ENCODE measurements around the gene CDH4. TPM values are rescaled to one million over a fixed set of nuclear protein-coding genes. Genes with fewer than 3 reads are reported as not detected.

Gene CDH4
- total RNA-seq, 3 donors from 2014 or later (not counting 1 experiment from before 2014, with no cell fraction given) = 0.18 TPM; not detected in 2

- no peak for TF ChIP-seq CTCF (IDR thresholded peaks at IDR 0.05)
- ATAC-seq (no peak), DNase-seq (no peak)
- H3K9me3 ChIP-seq (ENCODE audit: control insufficient read depth, insufficient read depth, low read length) = peaks cover 6% of the 10 kb centered on the region
- H3K27ac ChIP-seq (ENCODE audit: low read length) = no peak overlapping the region
- no peaks in the 10 kb centered on the region for H3K4me1 ChIP-seq (ENCODE audit: control insufficient read depth, insufficient read depth, low read length)
- H3K4me3 ChIP-seq (ENCODE audit: low read length) = no peak overlapping the region
- no peaks in the 10 kb centered on the region for H3K4me1 Mint-ChIP-seq
- H3K4me3 Mint-ChIP-seq = no peak overlapping the region
- intact Hi-C loops (cut with micrococcal nuclease) = no loop called here
- no peak overlapping the region for H3K27ac Mint-ChIP-seq
- no peaks in the 10 kb centered on the region for H3K27me3 Mint-ChIP-seq (ENCODE audit: low read depth in 2 of 2)
- no peaks in the 10 kb centered on the region for H3K36me3 ChIP-seq (ENCODE audit: control insufficient read depth, insufficient read depth, low read length)
- 79% methylated on average over 3 of the region's 5 CpGs for WGBS (ENCODE audit: insufficient coverage)
- no peaks in the 10 kb centered on the region for H3K27me3 ChIP-seq (ENCODE audit: control insufficient read depth, insufficient read depth, low read length)
- no peaks in the 10 kb centered on the region for H3K36me3 Mint-ChIP-seq
- H3K9me3 Mint-ChIP-seq = peaks cover 0 to 3% of the 10 kb centered on the region in 2 donors
These were observed 430.3 kb downstream of the CDH4 start for GRCh38 chr20:61682114-61682995.

GRCh38 chr20:61682996-61683681, 431.1 kb downstream of the CDH4 start:
- Histone ChIP-seq H3K36me3 (ENCODE audit: control insufficient read depth, insufficient read depth, low read length) (no peaks in the 10 kb centered on the region), H3K4me1 (ENCODE audit: control insufficient read depth, insufficient read depth, low read length) (no peaks in the 10 kb centered on the region), H3K4me3 (ENCODE audit: low read length) (no peak overlapping the region), H3K9me3 (ENCODE audit: control insufficient read depth, insufficient read depth, low read length) (peaks cover 6% of the 10 kb centered on the region), H3K27me3 (ENCODE audit: control insufficient read depth, insufficient read depth, low read length) (no peaks in the 10 kb centered on the region), H3K27ac (ENCODE audit: low read length) (no peak overlapping the region)
- Mint-ChIP-seq H3K4me3 (no peak overlapping the region), H3K27ac (no peak overlapping the region), H3K4me1 (no peaks in the 10 kb centered on the region), H3K27me3 (ENCODE audit: low read depth in 2 of 2) (no peaks in the 10 kb centered on the region), H3K36me3 (no peaks in the 10 kb centered on the region), H3K9me3 (no peaks in the 10 kb centered on the region)
- TF ChIP-seq CTCF (IDR thresholded peaks at IDR 0.05) = no peak
- ATAC-seq = no peak
- intact Hi-C loops (cut with micrococcal nuclease) = no loop called here
- 87% methylated on average over 20 of the region's 20 CpGs for WGBS (ENCODE audit: insufficient coverage)
- DNase-seq = no peak

GRCh38 chr20:61683721-61684120, 431.7 kb downstream of the CDH4 start:
- Mint-ChIP-seq H3K4me3 (no peak overlapping the region), H3K36me3 (no peaks in the 10 kb centered on the region), H3K4me1 (no peaks in the 10 kb centered on the region), H3K27me3 (ENCODE audit: low read depth in 2 of 2) (no peaks in the 10 kb centered on the region), H3K9me3 (no peaks in the 10 kb centered on the region), H3K27ac (no peak overlapping the region)
- H3K27me3 ChIP-seq (ENCODE audit: control insufficient read depth, insufficient read depth, low read length) = no peaks in the 10 kb centered on the region
- no peaks in the 10 kb centered on the region for H3K4me1 ChIP-seq (ENCODE audit: control insufficient read depth, insufficient read depth, low read length)
- ATAC-seq (no peak), DNase-seq (no peak)
- H3K27ac ChIP-seq (ENCODE audit: low read length) = no peak overlapping the region
- H3K36me3 ChIP-seq (ENCODE audit: control insufficient read depth, insufficient read depth, low read length) = no peaks in the 10 kb centered on the region
- no peak for TF ChIP-seq CTCF (IDR thresholded peaks at IDR 0.05)
- intact Hi-C loops (cut with micrococcal nuclease) = no loop called here
- 78% methylated on average over 4 of the region's 6 CpGs for WGBS (ENCODE audit: insufficient coverage)
- H3K4me3 ChIP-seq (ENCODE audit: low read length) = no peak overlapping the region
- H3K9me3 ChIP-seq (ENCODE audit: control insufficient read depth, insufficient read depth, low read length) = peaks cover 6% of the 10 kb centered on the region
